Tibial nerve (tissue), 4 donors: Measurements from ENCODE around the gene KDM4C.

Experiments used
- EP300 ChIP-seq, 2 donors: sonication (generic); formaldehyde crosslinking; IDR thresholded peaks; one replicate each; pipeline ENCODE4 v1.6.1; 2017; ENCODE audit warnings: antibody characterized with exemption in 2 of 2, mild to moderate bottlenecking in 1 of 2
- POLR2A ChIP-seq, 2 donors: fragments of 450-650 bp; IDR thresholded peaks; one replicate each; pipeline ENCODE4 v1.6.1; 2017; ENCODE audit warnings: antibody characterized with exemption in 2 of 2, mild to moderate bottlenecking in 2 of 2, moderate library complexity in 2 of 2
- TF ChIP-seq, protein P1 (sequence below), 5 experiments: fragments of 200-600 bp in 3 of 5; fragments of 450-650 bp in 2 of 5; sonication (generic) in 3 of 5; IDR thresholded peaks; one replicate each; pipeline ENCODE4 v1.5.1; 2016 to 2019; ENCODE audit warnings: antibody characterized with exemption in 5 of 5, mild to moderate bottlenecking in 3 of 5, moderate library complexity in 2 of 5

DNA sequence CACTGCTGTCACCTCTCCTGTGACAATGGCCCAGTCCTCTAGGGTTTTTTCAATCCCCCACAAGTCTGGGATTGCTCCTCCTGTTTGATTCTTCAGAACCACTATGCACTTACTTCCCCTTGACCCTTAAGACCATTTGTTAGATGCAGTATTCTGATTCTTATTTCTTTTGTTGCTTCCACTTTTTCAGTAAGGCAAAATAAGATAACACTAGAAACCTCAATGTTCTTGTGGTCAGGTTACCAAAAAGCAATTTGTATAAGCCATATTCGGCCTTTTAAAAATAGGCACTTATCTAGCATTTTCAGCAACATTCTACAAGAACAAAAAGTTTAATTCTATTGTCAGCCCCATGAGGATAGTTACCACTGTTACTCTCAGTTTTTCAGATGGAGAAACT, 220.0 kb downstream of the KDM4C start:
- TF ChIP-seq, protein P1, sequence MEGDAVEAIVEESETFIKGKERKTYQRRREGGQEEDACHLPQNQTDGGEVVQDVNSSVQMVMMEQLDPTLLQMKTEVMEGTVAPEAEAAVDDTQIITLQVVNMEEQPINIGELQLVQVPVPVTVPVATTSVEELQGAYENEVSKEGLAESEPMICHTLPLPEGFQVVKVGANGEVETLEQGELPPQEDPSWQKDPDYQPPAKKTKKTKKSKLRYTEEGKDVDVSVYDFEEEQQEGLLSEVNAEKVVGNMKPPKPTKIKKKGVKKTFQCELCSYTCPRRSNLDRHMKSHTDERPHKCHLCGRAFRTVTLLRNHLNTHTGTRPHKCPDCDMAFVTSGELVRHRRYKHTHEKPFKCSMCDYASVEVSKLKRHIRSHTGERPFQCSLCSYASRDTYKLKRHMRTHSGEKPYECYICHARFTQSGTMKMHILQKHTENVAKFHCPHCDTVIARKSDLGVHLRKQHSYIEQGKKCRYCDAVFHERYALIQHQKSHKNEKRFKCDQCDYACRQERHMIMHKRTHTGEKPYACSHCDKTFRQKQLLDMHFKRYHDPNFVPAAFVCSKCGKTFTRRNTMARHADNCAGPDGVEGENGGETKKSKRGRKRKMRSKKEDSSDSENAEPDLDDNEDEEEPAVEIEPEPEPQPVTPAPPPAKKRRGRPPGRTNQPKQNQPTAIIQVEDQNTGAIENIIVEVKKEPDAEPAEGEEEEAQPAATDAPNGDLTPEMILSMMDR (IDR thresholded peaks at IDR 0.05) = no peak
- no peak for TF ChIP-seq POLR2A (IDR thresholded peaks at IDR 0.05)
- TF ChIP-seq EP300 (IDR thresholded peaks at IDR 0.05) = no peak
